Stimulated activated CD4-positive, alpha-beta T cell treated with anti-CD3 and anti-CD28 coated beads, Interleukin-15, amount 100 ng/mL, for 1 hour (primary cell): ENCODE results near the gene NEUROD4.

Experiments
- DNase-seq, 2 donors: peaks; one replicate each; pipeline ENCODE4 v3.0.0-alpha.2; 2020; ENCODE audit warnings: low read depth in 1 of 2, low spot score in 1 of 2

The NEUROD4 gene

DNA sequence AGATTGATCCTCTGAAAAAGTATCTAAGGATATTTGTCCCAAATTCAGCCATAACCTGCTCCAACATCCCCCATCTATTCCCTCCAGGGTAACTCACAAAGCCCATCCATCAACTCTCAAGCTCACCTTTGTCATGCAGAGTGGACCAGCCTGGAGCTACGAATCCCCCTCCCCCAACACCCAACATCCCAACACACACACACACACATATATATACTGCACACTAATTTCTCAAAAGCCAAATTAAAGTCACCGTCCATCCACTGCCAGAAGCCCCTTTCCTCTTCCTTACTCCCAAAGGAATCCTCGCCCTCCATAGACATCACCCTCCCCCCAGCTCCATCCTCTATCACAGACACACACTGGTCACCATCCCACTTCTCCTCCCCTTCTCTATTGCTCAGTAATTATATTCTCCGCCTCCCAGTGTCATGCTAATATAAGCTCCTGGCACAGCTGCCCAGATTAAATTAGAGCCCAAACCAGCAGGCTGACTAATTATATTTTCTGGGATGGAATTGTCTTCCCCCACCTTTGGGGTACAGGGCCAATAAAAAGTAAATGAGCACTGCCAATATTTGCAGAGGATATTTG lies 21.7 kb upstream of the NEUROD4 start:
- DNase-seq = no peak

DNA sequence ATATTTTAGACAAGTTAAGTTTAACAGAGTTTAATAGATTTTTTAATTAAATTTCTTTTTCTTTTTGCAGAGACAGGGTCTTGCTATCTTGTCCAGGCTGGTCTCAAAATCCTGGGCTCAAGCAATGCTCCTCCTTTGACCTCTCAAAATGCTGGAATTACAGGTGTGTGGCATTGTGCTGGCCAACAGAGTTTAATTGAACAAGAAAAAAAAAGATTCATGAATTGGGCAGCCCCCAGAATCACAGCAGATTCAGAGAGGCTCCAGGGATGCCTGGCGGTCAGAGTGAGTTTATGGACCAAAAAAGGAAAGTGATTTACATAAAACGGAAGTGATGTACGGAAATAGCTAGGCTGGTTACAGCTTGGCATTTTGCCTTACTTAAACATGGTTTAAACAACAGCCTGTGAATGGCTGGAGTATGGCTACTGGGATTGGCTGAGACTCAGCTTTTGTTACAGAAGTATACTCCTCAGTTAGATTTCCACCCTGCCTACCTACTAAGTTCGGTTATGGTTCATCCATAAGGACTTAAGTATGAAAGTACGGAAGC lies 20.7 kb upstream of the NEUROD4 start:
- DNase-seq = no peak

DNA sequence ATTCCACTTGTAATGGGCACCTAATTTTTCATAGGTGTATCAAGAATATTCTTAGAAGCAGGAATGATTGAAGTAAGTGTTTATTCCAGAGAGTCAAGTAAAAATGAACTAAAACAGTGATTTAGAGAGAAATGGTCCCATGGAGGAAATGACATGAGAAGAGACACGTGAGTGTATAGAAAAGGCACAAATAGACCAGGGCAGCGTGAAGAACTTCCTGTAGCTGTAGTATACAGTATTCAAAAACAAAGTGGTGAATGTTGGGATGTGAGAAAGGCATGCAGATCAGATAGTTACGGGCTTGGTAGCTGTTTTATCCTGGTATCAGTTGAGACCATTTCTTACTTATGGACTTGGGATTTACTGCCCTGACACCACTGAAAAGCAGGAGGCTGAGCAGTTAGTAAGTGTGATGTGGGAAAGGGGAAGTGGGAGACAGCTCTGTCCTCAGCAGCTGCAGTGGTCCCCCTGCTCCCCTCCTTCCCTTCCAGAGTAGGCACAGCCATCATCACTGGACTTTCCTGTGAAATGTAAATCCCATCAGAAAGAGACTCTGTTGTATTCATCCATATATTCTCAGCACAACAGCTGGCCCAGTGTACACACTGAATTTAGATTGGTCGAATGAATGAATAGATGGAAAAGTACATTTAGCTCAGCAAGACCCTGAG lies 18.4 kb upstream of the NEUROD4 start:
- no peak for DNase-seq

DNA sequence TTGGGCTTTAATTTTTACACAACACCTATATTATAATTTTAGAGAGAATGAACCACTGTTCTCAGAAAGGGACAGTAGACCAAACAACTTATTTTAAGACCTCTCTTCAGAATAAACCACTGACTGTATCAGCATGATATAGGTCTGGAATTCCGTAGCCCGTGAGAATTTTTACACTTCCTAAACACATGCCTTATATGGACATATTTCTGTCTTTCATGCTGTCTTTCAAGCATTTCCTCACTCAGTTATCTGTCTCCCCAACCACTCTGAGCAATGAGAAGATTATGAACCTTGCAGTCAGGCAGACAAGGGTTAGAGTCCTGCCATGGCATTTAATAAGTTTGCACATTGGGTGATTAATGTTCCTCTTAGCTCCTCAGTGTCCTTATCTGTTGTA lies 17.4 kb upstream of the NEUROD4 start:
- DNase-seq = no peak

DNA sequence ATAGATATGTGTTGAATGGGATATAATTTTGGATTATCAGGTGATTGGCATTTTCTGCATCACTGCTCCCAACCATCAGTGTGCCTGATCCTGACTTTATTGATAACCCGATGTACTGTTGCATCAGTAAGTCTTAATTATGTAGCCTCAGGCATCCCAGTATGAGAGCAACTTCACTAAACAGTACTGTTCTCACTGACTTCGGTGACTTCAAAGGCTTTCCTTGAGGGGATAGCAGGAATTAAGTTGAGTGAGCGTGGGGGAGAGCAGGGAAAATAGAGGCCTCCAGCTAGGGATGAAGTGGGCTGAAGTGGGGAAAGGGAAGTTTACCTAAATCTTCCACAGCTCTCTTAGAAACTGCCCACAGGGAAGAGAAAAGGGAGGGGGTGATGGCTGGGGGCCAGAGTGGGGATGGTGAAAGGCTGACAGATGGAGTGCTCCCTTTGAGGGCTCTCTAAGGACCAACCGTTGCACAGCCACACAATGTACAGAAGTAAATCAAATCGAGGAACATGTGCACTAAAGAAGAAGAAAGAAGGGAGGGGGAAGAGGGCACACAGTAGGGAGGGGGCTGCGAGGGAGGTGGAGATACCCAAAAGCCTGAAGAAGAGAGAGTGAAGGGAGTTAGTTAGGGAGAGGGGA lies 10.7 kb upstream of the NEUROD4 start:
- no peak for DNase-seq

DNA sequence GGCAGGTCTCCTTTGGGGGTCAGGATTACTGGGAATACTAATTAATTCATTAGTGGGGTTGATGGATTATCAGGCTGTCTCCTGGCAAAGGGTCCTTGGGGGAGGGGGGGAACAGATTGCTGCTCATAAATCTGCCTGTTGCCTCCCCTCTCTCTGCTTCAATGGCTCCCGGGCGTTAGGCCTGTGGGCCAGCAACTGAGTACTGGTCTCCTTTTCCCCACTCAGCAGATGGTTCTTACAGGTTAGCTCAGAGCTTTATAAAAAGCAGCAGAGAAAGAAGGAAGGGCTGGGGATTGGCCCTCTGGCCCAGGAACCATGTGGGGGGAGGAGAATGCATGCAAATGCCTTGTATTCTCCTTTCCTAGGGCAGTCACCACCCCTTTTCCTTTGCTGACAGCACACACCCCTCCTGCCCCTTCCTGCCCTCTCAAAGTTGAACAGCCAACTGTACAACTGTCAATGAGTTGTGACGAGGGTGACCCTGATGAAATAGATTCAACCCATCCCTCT lies 2.3 kb upstream of the NEUROD4 start:
- DNase-seq = no peak

DNA sequence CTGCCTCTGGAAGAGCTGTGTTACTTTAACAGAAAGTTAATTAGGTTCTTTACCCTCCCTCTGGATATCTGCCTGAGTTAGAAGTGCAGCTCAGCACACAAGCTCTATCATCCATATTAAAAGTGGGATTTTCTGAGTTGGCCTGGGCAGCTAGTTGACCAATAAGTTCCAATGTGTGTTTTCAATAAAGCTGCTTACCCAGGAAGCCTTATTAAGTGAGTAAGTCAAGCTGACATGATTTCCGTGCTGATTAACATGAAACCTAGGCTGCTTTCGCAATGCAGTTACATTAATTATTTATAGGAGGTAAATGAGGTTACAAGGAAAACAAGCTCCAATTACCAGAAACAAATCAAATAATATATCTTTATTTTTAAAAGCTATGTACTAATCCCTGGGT lies 4.8 kb downstream of the NEUROD4 start:
- DNase-seq = no peak

DNA sequence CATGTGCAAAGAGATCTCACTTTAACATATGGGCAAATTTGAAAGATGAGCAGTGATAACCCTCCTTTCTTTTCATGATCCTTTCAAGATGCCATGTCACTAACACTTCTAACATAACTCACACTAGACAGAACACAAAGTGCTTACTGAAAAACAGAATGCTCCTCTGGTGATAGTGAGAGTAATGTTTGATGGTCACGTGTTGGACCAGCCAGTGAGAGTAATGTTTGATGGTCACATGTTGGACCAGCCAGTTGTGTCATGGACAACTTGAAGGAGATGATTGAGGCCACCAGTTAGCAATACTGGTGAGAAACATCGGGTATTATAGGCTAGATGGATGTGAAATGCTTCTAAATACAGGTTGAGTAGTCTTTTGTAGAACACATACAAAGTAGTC lies 5.7 kb downstream of the NEUROD4 start:
- DNase-seq = no peak

DNA sequence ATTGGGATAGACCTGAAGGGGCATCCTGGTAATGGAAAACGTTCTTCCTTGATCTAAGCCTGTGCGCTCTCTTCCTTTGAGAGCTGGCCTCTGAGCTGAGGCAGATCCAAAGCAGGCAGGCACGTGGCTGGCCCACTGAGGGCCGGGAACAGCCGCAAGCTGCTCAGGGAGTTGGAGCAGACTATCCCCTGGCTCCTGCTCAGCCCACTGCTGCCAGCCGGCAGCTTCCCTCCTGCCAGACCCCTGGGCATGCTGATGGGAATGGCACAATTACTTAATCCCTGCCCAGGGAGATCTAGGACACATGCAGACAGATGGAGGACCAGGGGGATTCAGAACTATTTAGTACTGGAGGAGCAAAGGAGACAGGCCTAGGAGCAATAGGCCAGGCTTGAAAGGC lies 14.4 kb downstream of the NEUROD4 start:
- DNase-seq = no peak

DNA sequence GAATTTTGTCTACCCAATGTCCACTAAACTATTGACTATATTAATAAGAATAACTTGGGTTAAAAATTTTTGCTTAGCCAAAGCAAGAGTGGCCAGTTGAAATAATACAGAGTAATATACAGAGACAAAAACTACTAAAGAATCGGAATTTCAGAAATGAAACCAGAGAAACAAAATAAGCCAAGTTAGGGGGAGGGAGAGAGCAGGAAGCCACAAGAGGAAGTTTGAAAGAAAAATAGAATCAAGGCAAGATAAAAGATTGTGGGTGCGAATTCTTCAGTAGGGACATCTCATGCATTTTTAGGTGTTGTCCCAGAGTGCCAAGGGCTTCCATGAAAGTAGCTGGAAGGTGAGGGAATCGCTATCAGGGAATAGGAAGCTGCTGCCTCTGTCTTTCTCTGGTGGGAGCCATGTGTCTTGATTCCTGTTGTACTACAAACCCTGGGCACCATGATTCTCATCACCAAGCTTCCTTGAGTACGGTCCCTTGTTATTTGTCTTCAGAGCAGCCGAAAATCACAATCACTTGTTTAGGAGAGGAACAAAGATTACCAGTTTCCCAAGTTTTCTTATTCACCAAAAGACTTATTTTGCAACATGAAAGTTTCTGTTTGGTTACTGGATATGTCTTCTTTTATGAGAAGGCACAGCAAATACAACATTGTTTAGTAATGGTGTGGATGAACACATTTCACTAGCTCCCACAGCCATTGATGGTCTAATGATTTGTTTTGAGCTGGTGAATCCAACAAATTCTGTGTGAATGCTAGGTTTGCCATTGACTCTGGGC lies 16.7 kb downstream of the NEUROD4 start:
- DNase-seq = no peak

DNA sequence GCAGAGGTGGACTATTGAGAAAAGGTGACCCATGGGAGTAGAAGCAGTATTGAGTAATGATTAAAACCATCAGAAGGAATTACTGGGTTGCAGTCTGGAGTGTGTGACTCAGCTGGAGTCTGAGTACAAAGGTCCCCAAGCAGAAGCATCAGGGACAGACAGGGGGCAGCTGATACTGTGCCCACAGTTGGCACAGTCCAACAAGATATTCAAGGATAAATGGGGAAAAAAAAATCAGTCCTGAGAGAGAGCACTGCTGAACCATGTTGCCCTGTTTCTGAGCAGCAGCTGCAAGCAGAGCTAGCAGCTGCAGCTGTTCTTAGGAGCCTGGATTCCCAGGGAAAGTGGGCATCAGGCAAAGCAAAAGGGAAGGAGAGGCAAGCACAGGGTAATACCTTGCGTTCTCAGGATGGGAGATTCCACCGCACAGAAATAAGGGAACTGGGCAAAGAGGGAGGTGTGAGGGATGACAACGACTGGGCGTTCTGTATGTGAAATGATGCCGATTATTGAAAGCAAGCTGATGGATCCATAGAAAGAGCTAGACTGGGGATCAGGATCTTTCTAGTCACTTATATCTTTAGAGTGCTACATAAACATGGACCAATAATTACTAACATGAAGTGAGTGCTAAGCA lies 17.7 kb downstream of the NEUROD4 start:
- no peak for DNase-seq

DNA sequence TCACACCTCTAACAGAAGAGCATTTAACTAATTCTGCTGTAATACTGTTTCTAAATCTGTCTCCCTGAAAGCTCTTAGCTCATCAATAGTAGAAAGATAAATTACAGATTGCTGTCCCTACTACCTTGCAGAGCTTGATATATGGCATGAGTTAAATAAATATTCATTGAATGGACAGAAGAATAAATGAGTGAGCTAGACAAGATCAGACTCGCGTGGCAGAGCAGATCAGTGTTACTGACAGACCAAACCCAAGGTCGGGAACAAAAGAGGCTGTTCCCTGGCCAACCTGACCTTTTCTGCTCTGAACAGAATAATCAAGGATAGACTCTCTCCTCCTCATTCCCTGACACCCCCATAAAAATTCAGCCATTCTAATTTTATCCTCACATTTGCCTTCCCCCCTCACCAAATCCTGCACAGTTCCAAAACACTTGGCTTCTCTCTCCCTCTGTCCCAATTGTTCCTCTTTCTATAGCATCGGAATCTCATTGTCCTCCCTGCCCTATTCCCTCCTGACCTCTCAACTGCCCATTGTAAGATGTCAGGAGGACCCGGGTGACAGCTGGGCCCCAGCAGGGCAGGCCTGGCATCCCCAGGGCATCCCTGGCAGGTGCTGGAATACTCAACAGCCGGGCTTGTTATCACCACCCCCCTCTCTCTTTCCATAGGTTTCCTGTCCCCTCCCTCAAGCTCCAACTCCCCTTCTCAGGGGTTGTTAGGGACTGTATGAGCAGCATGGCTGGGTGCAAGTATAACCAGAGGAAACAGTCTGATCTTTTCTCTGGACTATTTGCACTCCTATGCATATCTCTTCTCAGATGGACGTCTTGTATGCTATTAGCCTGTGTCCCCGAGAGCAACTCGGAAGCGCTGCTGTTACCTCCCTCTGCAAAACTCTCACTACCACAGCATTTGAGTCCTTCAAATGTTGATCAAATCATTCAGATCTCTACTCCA lies 19.9 kb downstream of the NEUROD4 start:
- DNase-seq = no peak

DNA sequence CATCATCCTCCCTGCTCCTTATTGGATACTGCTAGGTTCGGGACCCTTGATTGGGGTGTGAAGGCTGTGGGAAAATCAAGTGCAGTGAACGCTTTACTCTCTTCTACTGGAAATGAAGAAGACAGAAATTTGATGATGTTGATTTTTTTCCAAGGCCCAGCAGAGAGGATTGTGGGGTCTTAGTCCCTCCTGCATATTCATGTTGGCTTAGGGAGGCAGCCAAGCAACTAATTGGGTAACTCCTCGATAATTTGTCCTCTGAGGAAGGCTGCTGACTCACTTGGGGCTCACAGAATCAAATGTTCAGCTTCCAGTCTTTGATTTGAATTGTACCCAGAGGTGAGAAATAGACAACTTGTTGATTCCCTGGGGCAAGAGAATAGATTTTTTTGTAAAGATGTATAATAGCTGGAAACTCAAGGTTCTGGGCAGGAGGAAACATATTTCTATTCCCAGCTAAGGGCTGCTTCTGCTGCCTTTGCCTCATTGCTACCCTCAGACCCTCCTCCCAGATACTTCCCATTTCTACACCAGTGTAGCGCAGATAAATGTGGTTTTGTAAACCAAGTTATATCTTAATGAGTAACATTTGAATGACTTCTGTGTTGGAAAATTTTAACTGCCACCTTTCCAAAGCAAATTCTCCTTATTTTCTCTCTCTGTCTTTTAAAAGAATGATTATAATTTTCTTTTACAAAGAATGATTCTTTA lies 21.7 kb downstream of the NEUROD4 start:
- no peak for DNase-seq

DNA sequence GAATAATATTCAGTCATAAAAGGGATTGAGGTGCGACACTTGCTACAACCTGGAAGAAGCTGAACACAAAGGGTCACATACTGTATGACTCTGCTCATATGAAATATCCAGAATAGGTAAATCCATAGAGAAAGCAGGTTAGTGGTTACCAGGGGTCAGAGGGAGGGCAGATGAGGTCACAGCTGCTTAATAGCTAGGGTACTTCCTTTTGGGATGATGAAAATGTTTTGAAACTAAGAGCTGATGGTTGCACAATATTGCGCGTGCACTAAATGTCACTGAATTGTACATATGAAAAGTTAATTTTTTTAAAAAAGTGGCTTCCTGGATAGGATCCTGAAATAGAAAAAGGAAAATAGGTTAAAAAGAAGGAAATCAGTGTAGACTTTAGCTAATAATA lies 23.8 kb downstream of the NEUROD4 start:
- no peak for DNase-seq

DNA sequence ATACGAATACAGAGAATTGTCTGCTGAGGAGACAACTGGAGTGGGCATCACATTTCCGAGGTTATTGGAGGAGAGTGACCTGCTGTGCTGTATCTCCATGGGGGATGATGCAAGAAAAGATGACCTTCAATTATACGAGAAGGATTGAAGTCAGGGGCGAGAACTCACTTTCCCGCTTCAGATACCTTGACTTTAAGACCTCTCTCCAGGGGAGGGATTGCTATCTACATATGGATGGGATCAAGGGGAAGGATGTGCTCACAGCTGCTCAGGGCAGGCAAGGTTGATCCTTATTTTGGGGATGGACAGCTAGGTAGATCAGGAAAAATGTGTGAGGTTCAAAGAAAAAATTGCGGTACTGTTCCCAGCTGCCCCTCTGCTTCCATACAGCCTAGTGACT lies 24.4 kb downstream of the NEUROD4 start:
- no peak for DNase-seq

DNA sequence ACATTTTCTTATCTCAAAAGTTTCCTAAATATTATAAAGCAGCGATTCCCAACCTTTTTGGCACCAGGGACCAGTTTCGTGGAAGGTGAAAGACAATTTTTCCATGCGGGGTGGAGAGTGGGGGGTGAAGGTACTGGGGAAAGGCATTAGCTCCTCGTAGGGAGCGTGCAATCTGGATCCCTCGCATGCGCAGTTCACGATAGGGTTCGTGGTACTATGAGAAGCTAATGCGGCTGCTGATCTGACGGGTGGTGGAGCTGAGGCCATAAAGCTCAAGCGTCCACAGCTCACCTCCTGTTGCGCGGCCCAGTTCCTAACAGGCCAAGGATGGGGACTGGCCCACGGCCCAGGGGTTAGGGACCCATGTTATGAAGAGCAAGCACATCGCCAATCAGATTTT lies 29.9 kb downstream of the NEUROD4 start:
- no peak for DNase-seq

DNA sequence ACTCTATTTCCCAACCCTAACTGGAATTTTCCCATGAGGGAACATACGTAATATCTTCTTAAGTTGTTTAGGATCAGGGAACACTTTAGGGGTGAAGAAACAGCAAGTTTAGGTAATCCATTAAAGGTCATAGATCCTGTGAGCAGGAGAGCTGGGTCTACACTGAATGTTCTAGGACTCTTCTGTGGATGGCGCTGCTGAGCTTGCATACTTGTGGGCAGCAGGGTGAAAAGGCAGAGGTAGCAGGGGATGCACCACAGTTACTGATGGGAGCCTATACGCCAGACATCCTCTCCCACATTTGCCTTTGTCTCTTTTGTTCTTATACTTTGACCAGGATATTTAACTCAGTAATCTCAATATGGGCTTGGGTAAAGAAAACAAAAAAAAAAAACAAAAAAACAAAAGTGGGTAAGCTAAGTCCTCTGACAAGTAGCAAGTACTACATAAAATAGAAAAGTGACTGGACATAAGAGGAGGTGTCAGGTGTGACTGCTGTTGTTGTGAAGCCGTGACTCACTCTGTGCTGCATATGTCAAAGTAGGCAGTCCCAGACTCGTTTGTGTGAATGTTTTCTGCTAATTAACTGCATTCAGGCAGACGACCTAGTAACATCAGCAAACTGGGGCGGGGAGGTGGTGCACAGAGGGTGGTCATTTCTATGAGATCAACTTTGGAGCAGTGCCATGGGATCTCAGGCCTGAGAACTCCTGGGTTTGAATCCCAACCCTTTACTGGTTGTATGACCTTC lies 31.6 kb downstream of the NEUROD4 start:
- no peak for DNase-seq

DNA sequence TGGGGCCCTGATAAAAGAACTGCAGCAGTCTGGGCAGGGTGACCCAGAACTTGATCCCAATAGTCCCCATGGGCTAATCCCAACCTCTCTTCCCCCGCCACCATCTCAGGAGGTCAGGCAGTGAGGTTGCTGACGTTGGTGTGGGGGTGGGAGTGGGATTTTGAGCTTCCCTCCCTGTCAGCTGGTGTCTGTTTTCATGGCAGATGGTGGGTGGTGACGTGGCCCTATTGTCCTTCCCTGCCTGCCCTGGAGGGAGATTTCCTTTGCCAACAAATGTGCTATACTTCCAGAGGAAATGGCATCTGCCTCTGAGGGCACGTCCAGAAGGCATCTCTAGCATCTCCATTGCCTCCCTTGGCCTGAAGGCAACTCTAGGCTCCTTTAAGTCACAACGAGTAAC lies 37.7 kb downstream of the NEUROD4 start:
- no peak for DNase-seq

DNA sequence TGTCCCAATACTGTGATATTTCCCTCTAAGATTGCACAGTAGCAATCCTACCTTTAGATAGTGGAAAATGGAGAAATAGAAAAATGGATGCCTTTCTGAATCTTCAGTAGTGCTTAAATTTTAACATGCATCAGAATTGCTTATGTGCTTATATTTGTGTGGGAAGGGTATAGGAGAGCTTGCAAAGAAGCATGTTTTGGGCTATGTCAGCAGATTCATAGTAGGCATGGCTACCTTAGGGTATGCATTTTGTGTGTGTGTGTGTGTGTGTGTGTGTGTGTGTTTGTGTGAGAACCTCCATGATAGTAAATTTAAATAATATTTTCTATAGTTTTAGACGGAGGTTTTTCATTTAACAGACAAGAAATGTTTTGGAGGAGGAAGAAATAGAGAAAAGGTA lies 38.3 kb downstream of the NEUROD4 start:
- DNase-seq = no peak
